Spleen (tissue), 7 donors: Measurements from ENCODE around the gene CRYGN.

Experiments
- CTCF ChIP-seq, 11 experiments: fragments of 200-600 bp in 7 of 11; fragments of 450-650 bp in 4 of 11; sonication (generic) in 4 of 11; IDR thresholded peaks in 8 of 11; conservative IDR thresholded peaks in 3 of 11; 1 replicate in 7 of 11; 2 replicates in 4 of 11; pipeline versions ENCODE4 v1.4.0 to v1.8.0; 2016 to 2021; ENCODE audit warnings: antibody characterized with exemption in 11 of 11, inconsistent platforms in 4 of 11, mild to moderate bottlenecking in 1 of 11
- POLR2A ChIP-seq, 3 donors: fragments of 450-650 bp; IDR thresholded peaks; one replicate each; pipeline ENCODE4 v1.5.1; 2017; ENCODE audit warnings: antibody characterized with exemption in 3 of 3, mild to moderate bottlenecking in 1 of 3
- donor health status: DM: no; HTN: no; CAD: no; lungs with moderate emphysema.
- donor health status: DM: no; HTN: no; CAD: no.
- donor health status: DM: no; HTN: no; CAD: no.

GRCh38 chr7:151388430-151388829 lies 51.5 kb downstream of the CRYGN start:
- TF ChIP-seq CTCF (IDR thresholded peaks at IDR 0.05 in 8 of 11, conservative IDR thresholded peaks at IDR 0.05 in 3 of 11) (no peak), POLR2A (IDR thresholded peaks at IDR 0.05) (no peak)
